HEK293 (cell line): ENCODE data around the gene CEACAM1.

Experiments used
- AEBP2 ChIP-seq: fragments of 450-650 bp; formaldehyde crosslinking; IDR thresholded peaks from 2 replicates; pipeline ENCODE4 v1.5.1; 2016; ENCODE audit warnings: missing biosample characterization, missing genetic modification characterization, borderline replicate concordance
- BCL11B ChIP-seq: fragments of 450-650 bp; formaldehyde crosslinking; IDR thresholded peaks from 2 replicates; pipeline ENCODE4 v1.5.1; 2016; ENCODE audit warnings: low read depth, missing biosample characterization, missing genetic modification characterization
- GFI1B ChIP-seq: fragments of 450-650 bp; formaldehyde crosslinking; IDR thresholded peaks from 2 replicates; pipeline ENCODE4 v1.5.1; 2016; ENCODE audit warnings: missing biosample characterization, missing genetic modification characterization
- GLI2 ChIP-seq: fragments of 450-650 bp; formaldehyde crosslinking; IDR thresholded peaks from 2 replicates; pipeline ENCODE4; 2017; ENCODE audit warnings: missing biosample characterization, missing genetic modification characterization, low read depth, borderline replicate concordance
- MEIS1 ChIP-seq: sonication (generic); formaldehyde crosslinking; IDR thresholded peaks from 2 replicates; pipeline ENCODE4 v1.8.1; 2022; ENCODE audit warnings: missing genetic modification reagents, mild to moderate bottlenecking, borderline replicate concordance
- SP2 ChIP-seq: fragments of 450-650 bp; formaldehyde crosslinking; IDR thresholded peaks from 2 replicates; pipeline ENCODE4 v1.5.1; 2016; ENCODE audit warnings: missing biosample characterization, missing genetic modification characterization
- YY2 ChIP-seq: fragments of 450-650 bp; formaldehyde crosslinking; IDR thresholded peaks from 2 replicates; pipeline ENCODE4 v1.5.1; 2016; ENCODE audit warnings: missing biosample characterization, missing genetic modification characterization
- ZBTB26 ChIP-seq: fragments of 450-650 bp; formaldehyde crosslinking; optimal IDR thresholded peaks from 2 replicates; pipeline ENCODE3; 2016; ENCODE audit warnings: missing biosample characterization, mild to moderate bottlenecking, missing genetic modification characterization
- ZFP41 ChIP-seq: fragments of 450-650 bp; formaldehyde crosslinking; IDR thresholded peaks from 2 replicates; pipeline ENCODE4 v1.5.1; 2016; ENCODE audit warnings: missing biosample characterization, missing genetic modification characterization, borderline replicate concordance
- ZIC2 ChIP-seq: fragments of 450-650 bp; formaldehyde crosslinking; IDR thresholded peaks from 2 replicates; pipeline ENCODE4 v1.5.1; 2016; ENCODE audit warnings: missing biosample characterization, missing genetic modification characterization
- ZNF138 ChIP-seq: fragments of 450-650 bp; formaldehyde crosslinking; IDR thresholded peaks from 2 replicates; pipeline ENCODE4 v1.5.1; 2016; ENCODE audit warnings: missing biosample characterization, missing genetic modification characterization, borderline replicate concordance
- ZNF140 ChIP-seq: fragments of 450-650 bp; formaldehyde crosslinking; IDR thresholded peaks from 2 replicates; pipeline ENCODE4 v1.5.1; 2016; ENCODE audit warnings: missing biosample characterization, missing genetic modification characterization
- ZNF148 ChIP-seq: fragments of 450-650 bp; formaldehyde crosslinking; IDR thresholded peaks from 2 replicates; pipeline ENCODE4 v1.5.0; 2017; ENCODE audit warnings: missing biosample characterization, missing genetic modification characterization, borderline replicate concordance
- ZNF155 ChIP-seq: fragments of 450-650 bp; formaldehyde crosslinking; IDR thresholded peaks from 2 replicates; pipeline ENCODE4 v1.5.1; 2016; ENCODE audit warnings: missing biosample characterization, missing genetic modification characterization
- ZNF19 ChIP-seq: fragments of 450-650 bp; formaldehyde crosslinking; IDR thresholded peaks from 2 replicates; pipeline ENCODE4; 2016; ENCODE audit warnings: missing biosample characterization, missing genetic modification characterization, low read depth
- ZNF202 ChIP-seq: fragments of 450-650 bp; formaldehyde crosslinking; IDR thresholded peaks from 2 replicates; pipeline ENCODE4 v1.5.1; 2016; ENCODE audit warnings: missing biosample characterization, missing genetic modification characterization, borderline replicate concordance
- ZNF266 ChIP-seq: fragments of 450-650 bp; formaldehyde crosslinking; IDR thresholded peaks from 2 replicates; pipeline ENCODE4 v1.5.1; 2016; ENCODE audit warnings: missing biosample characterization, missing genetic modification characterization, low read depth
- ZNF366 ChIP-seq: fragments of 450-650 bp; formaldehyde crosslinking; conservative IDR thresholded peaks from 2 replicates; pipeline ENCODE4 v1.5.1; 2016; ENCODE audit warnings: missing biosample characterization, missing genetic modification characterization
- ZNF394 ChIP-seq: fragments of 450-650 bp; formaldehyde crosslinking; IDR thresholded peaks from 2 replicates; pipeline ENCODE4 v1.5.1; 2016; ENCODE audit warnings: missing biosample characterization, missing genetic modification characterization, mild to moderate bottlenecking, moderate library complexity, borderline replicate concordance
- ZNF433 ChIP-seq: fragments of 450-650 bp; formaldehyde crosslinking; IDR thresholded peaks from 2 replicates; pipeline ENCODE4 v1.5.1; 2016; ENCODE audit warnings: missing biosample characterization, missing genetic modification characterization, low read depth
- ZNF501 ChIP-seq: fragments of 450-650 bp; formaldehyde crosslinking; IDR thresholded peaks from 2 replicates; pipeline ENCODE4 v1.5.1; 2016; ENCODE audit warnings: missing biosample characterization, missing genetic modification characterization
- ZNF514 ChIP-seq: fragments of 450-650 bp; formaldehyde crosslinking; IDR thresholded peaks from 2 replicates; pipeline ENCODE4 v1.5.1; 2016; ENCODE audit warnings: missing biosample characterization, missing genetic modification characterization
- ZNF518A ChIP-seq: fragments of 450-650 bp; formaldehyde crosslinking; conservative IDR thresholded peaks from 2 replicates; pipeline ENCODE4 v1.5.1; 2016; ENCODE audit warnings: low read depth, missing biosample characterization, missing genetic modification characterization
- ZNF530 ChIP-seq: fragments of 450-650 bp; formaldehyde crosslinking; IDR thresholded peaks from 2 replicates; pipeline ENCODE4 v1.5.1; 2016; ENCODE audit warnings: low read depth, missing biosample characterization, missing genetic modification characterization
- ZNF555 ChIP-seq: fragments of 450-650 bp; formaldehyde crosslinking; conservative IDR thresholded peaks from 2 replicates; pipeline ENCODE4 v1.5.1; 2017; ENCODE audit warnings: missing biosample characterization, mild to moderate bottlenecking, missing genetic modification characterization, inconsistent platforms
- ZNF623 ChIP-seq: fragments of 450-650 bp; formaldehyde crosslinking; IDR thresholded peaks from 2 replicates; pipeline ENCODE4 v1.5.1; 2016; ENCODE audit warnings: missing biosample characterization, missing genetic modification characterization
- ZNF629 ChIP-seq: fragments of 450-650 bp; formaldehyde crosslinking; IDR thresholded peaks from 2 replicates; pipeline ENCODE4 v1.5.1; 2017; ENCODE audit warnings: missing biosample characterization, missing genetic modification characterization
- ZNF664 ChIP-seq: fragments of 450-650 bp; formaldehyde crosslinking; IDR thresholded peaks from 2 replicates; pipeline ENCODE4 v1.5.1; 2016; ENCODE audit warnings: missing biosample characterization, missing genetic modification characterization
- ZNF704 ChIP-seq: fragments of 450-650 bp; formaldehyde crosslinking; IDR thresholded peaks from 2 replicates; pipeline ENCODE4 v1.5.1; 2016; ENCODE audit warnings: missing biosample characterization, missing genetic modification characterization

CEACAM1 gene

GRCh38 chr19:42477933-42478332, 50.3 kb downstream of the CEACAM1 start (continued):
- TF ChIP-seq ZNF704 (tag by site-specific recombination) (no peak), ZNF138 (tag by site-specific recombination) (peak; percentile 63; the same call in 1 of the 2 replicates), ZNF394 (peak; percentile 91), ZNF19 (tag by site-specific recombination) (peak; percentile 74; the same call in 1 of the 2 replicates), ZNF629 (tag by site-specific recombination) (0 out of 2 replicates have a peak, but pooled peaks have one; percentile 36), ZNF664 (tag by site-specific recombination) (peak; percentile 84), ZFP41 (tag by site-specific recombination) (no peak), BCL11B (no peak), ZNF514 (tag by site-specific recombination) (no peak), ZNF501 (tag by site-specific recombination) (0 out of 2 replicates have a peak, but pooled peaks have one; percentile 41), YY2 (tag by site-specific recombination) (no peak), ZNF148 (no peak), GFI1B (tag by site-specific recombination) (peak; percentile 46; the same call in 1 of the 2 replicates), ZNF155 (tag by site-specific recombination) (no peak), ZNF202 (tag by site-specific recombination) (0 out of 2 replicates have a peak, but pooled peaks have one; percentile 56), GLI2 (tag by site-specific recombination) (peak; percentile 70; the same call in 1 of the 2 replicates), ZNF140 (tag by site-specific recombination) (peak; percentile 72; the same call in 1 of the 2 replicates), ZNF555 (tag by site-specific recombination) (peak; percentile 92), ZNF366 (tag by site-specific recombination) (0 out of 2 replicates have a peak, but pooled peaks have one; percentile 19), AEBP2 (tag by site-specific recombination) (0 out of 2 replicates have a peak, but pooled peaks have one; percentile 69), SP2 (no peak), ZNF623 (tag by site-specific recombination) (peak; percentile 79), ZNF530 (0 out of 2 replicates have a peak, but pooled peaks have one; percentile 79), MEIS1 (CRISPR knock-in tag) (no peak), ZNF518A (tag by site-specific recombination) (peak; percentile 86), ZBTB26 (tag by site-specific recombination) (no peak), ZNF266 (tag by site-specific recombination) (peak; percentile 54; the same call in 1 of the 2 replicates), ZIC2 (tag by site-specific recombination) (no peak), ZNF433 (peak; percentile 58; the same call in 1 of the 2 replicates)
